ENCODE measurements around the gene CREB3L2.

- no peak for TF ChIP-seq CTCF (IDR thresholded peaks at IDR 0.05; ENCODE audit: insufficient read depth, low read length)
- no peak for TF ChIP-seq REST (IDR thresholded peaks at IDR 0.05; ENCODE audit: insufficient replicate concordance, low read depth)
- no peak for TF ChIP-seq POLR2AphosphoS5 (IDR thresholded peaks at IDR 0.05; ENCODE audit: low read depth)
- no peak; the same call in 1 of the 2 replicates for TF ChIP-seq SPI1 (IDR thresholded peaks at IDR 0.05; ENCODE audit: borderline replicate concordance, low read depth)
Measured at GRCh38 chr7:137987968-137988367, 13.9 kb downstream of the CREB3L2 start.

Data from HL-60 (cell line).